HL-60/S4 treated with retinoic acid at 250 ng/mL for 4 days and 3 days (cell line): ENCODE measurements around the gene LITAF.

Experiments used
- in situ Hi-C: fragments of 300-500 bp; cut with MboI; formaldehyde crosslinking; loops from 2 replicates; pipeline ENCODE4 v1.7.0; 2022; ENCODE audit warnings: low sequenced_read_pairs

The LITAF gene

DNA sequence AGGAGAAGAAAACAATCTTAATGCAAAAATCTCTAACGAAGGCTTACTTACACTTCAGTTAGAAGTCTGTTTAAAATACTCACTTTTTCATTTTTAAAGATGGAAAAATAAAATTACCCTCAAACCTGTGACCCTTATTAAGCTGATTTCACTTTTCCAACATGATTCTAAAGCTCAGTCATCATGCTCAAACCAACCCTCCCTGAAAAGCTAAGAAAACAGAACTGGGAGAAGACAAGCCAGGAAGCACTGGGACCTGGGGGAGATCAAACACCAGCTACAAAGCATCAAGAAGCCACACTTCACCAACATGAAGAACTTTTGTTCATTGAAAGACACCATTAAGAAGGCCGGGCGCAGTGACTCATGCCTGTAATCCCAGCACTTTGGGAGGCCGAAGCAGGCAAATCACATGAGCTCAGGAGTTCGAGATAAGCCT lies 88.8 kb downstream of the LITAF start:
- in situ Hi-C loops: no loop called here
